K562 (cell line): ENCODE results near the gene SPEM2. TPM values are rescaled to one million over a fixed set of nuclear protein-coding genes. Genes with fewer than 3 reads are reported as not detected.

Experiments used
- ATAC-seq: fragments of 200-7000 bp; cut with Tn5 transposase; 3 replicates; pipeline ENCODE4 v1.9.1; 2020; ENCODE audit warnings: moderate library complexity
- BruUV-seq: library from RNA; stranded (reverse); fragments of 400-500 nt; replicated peaks from 2 replicates; lab custom pipeline; 2021; lab: Mats Ljungman, UMichigan
- CTCF ChIA-PET: fragments of 300-600 bp; formaldehyde crosslinking; extraction: SDS; loops from one replicate; lab custom pipeline; 2021; ENCODE audit warnings: low intra/inter-chr PET ratio; lab: Yijun Ruan, JAX
- POLR2A ChIA-PET: fragments of 300-600, 350-650 bp; sonication (Branson Sonifier 250); formaldehyde crosslinking; extraction: SDS; loops from one replicate; lab custom pipeline; 2021; ENCODE audit warnings: antibody characterized with exemption, inconsistent platforms; lab: Yijun Ruan, JAX
- DNase-seq, 4 experiments: peaks; one replicate each; pipeline versions ENCODE4 v3.0.0 to v3.0.0-alpha.2; 2011 to 2018; ENCODE audit warnings: low spot score in 3 of 4, mixed read lengths in 3 of 4; ENCODE audit errors: extremely low read depth in 1 of 4
- FAIRE-seq: peaks from 2 replicates; lab custom pipeline; 2011; peaks lifted over from hg19 to GRCh38; lab: Jason Lieb, UNC
- H2AFZ ChIP-seq: 2 replicates; pipeline ENCODE4 v1.6.0; 2011; ENCODE audit warnings: low read depth, low read length, control low read depth, inconsistent platforms
- H3K27ac ChIP-seq: fragments of 200-600 bp; 3 replicates; pipeline ENCODE4 v1.8.0; 2011; ENCODE audit warnings: low read depth, mild to moderate bottlenecking, control low read depth, inconsistent platforms, low read length, moderate library complexity, mixed read lengths; ENCODE audit errors: extremely low read depth
- H3K27me3 ChIP-seq, 2 experiments: fragments of 300-600 bp in 1 of 2; 2 replicates in 1 of 2; 3 replicates in 1 of 2; pipeline versions ENCODE4 v1.6.0 to v1.8.0; 2011; ENCODE audit warnings: inconsistent platforms in 2 of 2, low read length in 2 of 2, mild to moderate bottlenecking in 1 of 2, mixed read lengths in 1 of 2, moderate library complexity in 1 of 2; ENCODE audit not compliant: control insufficient read depth in 2 of 2, insufficient read depth in 2 of 2
- H3K36me3 ChIP-seq: fragments of 300-600 bp; 3 replicates; pipeline ENCODE4 v1.8.0; 2011; ENCODE audit warnings: mild to moderate bottlenecking, low read length, inconsistent platforms; ENCODE audit not compliant: control insufficient read depth, insufficient read depth
- H3K4me1 ChIP-seq, 2 experiments: fragments of 200-600 bp in 1 of 2; replicated peaks in 1 of 2; 2 replicates in 1 of 2; 3 replicates in 1 of 2; pipeline versions ENCODE4 v1.5.1 to v1.8.0; 2011; ENCODE audit warnings: inconsistent platforms in 2 of 2, low read length in 2 of 2, mild to moderate bottlenecking in 1 of 2, mixed read lengths in 1 of 2, moderate library complexity in 1 of 2; ENCODE audit not compliant: control insufficient read depth in 2 of 2, insufficient read depth in 2 of 2
- H3K4me2 ChIP-seq: 2 replicates; pipeline ENCODE4 v1.6.1; 2011; ENCODE audit warnings: low read length, control low read depth, inconsistent platforms, mixed read lengths; ENCODE audit not compliant: insufficient read depth
- H3K4me3 ChIP-seq: fragments of 200-600 bp; sonication (generic), shearing (Covaris generic); 2 replicates; pipeline ENCODE4 v1.5.1; 2016; ENCODE audit warnings: control low read depth, inconsistent platforms
- H3K79me2 ChIP-seq: fragments of 200-600 bp; 3 replicates; pipeline ENCODE4 v1.8.0; 2011; ENCODE audit warnings: low read length, inconsistent platforms; ENCODE audit not compliant: control insufficient read depth, insufficient read depth
- H3K9ac ChIP-seq, 2 experiments: 2 replicates each; pipeline versions ENCODE4 v1.6.0 to v1.6.1; 2011; ENCODE audit warnings: low read depth in 2 of 2, low read length in 2 of 2, control low read depth in 1 of 2, inconsistent platforms in 1 of 2, mild to moderate bottlenecking in 1 of 2, mixed read lengths in 1 of 2; ENCODE audit not compliant: insufficient read depth in 1 of 2
- H3K9me1 ChIP-seq: one replicate; pipeline ENCODE4 v1.6.0; 2011; ENCODE audit warnings: inconsistent platforms, mild to moderate bottlenecking, low read length, moderate library complexity; ENCODE audit not compliant: control insufficient read depth, insufficient read depth
- H3K9me3 ChIP-seq: replicated peaks from 2 replicates; pipeline ENCODE4 v1.5.1; 2011; ENCODE audit warnings: low read depth, low read length, inconsistent platforms; ENCODE audit not compliant: control insufficient read depth, insufficient read depth
- H4K20me1 ChIP-seq: replicated peaks from 2 replicates; pipeline ENCODE4 v1.6.1; 2011; ENCODE audit warnings: low read length, inconsistent platforms, mixed read lengths; ENCODE audit not compliant: control insufficient read depth, insufficient read depth
- CBFA2T3 ChIP-seq: fragments of 450-650 bp; IDR thresholded peaks from 2 replicates; pipeline ENCODE4 v1.6.1; 2017
- ESRRB ChIP-seq: fragments of 250-450 bp; sonication (Bioruptor Pico); IDR thresholded peaks from 2 replicates; pipeline ENCODE4 v1.5.0; 2020; ENCODE audit warnings: mild to moderate bottlenecking, moderate library complexity, borderline replicate concordance
- KLF6 ChIP-seq: fragments of 250-450 bp; sonication (Bioruptor Pico); IDR thresholded peaks from 2 replicates; pipeline ENCODE4 v1.4.0; 2020; ENCODE audit warnings: mild to moderate bottlenecking, moderate library complexity, borderline replicate concordance
- POLR3G ChIP-seq: IDR thresholded peaks from 2 replicates; pipeline ENCODE4 v1.6.1; 2011; ENCODE audit not compliant: insufficient read length, insufficient replicate concordance; ENCODE audit errors: extremely low read depth
- POU5F1 ChIP-seq: fragments of 150-350 bp; IDR thresholded peaks from 2 replicates; pipeline ENCODE4 v1.6.1; 2014; ENCODE audit warnings: borderline replicate concordance, low read length, low read depth, mild to moderate bottlenecking; ENCODE audit not compliant: partially characterized antibody
- ZKSCAN1 ChIP-seq: fragments of 150-350 bp; IDR thresholded peaks from 2 replicates; pipeline ENCODE4 v1.6.1; 2016; ENCODE audit warnings: low read depth, low read length
- WGBS: fragments of 100-300 bp; shearing (Covaris generic); methylation state at CpG from one replicate; pipeline ENCODE4 v1.1.6; 2016; ENCODE audit warnings: low coverage, mixed read lengths; ENCODE audit not compliant: insufficient coverage; ENCODE audit errors: missing lambda C conversion rate; 5-methylcytosine and 5-hydroxymethylcytosine counted together
- in situ Hi-C: fragments of 300-500 bp; cut with MboI; formaldehyde crosslinking; loops from 4 replicates; pipeline ENCODE4 v1.15.0; 2018; ENCODE audit warnings: inconsistent platforms, mixed read lengths
- intact Hi-C: fragments of 100-400 bp; cut with micrococcal nuclease; formaldehyde crosslinking; loops from 2 replicates; pipeline ENCODE4 v1.14.2; 2022
- polyA plus RNA-seq, 8 experiments: library from polyadenylated mRNA; depleted of rRNA in 4 of 8; stranded (reverse) in 5 of 8; unstranded in 3 of 8; fragments of >200 nt; fragmentation: Nextera tagmentation in 2 of 8; fragmentation: Illumina TruSeq in 1 of 8; extraction: Ambion mirVana in 2 of 8; extraction: Trizol in 1 of 8; gene quantifications; 2 replicates each; pipeline versions ENCODE4 v1.2.1 to v1.2.3, GENCODE V29; 2011 to 2014; ENCODE audit warnings: inconsistent platforms in 1 of 8, missing spikeins in 1 of 8
- total RNA-seq, 7 experiments: library from RNA; depleted of rRNA in 6 of 7; stranded (reverse); fragments of >200 nt in 6 of 7; fragmentation: Illumina TruSeq in 2 of 7; extraction: Trizol in 2 of 7; gene quantifications; 2 replicates each; pipeline versions ENCODE4 v1.2.1 to v1.2.3, GENCODE V29; 2011 to 2021; ENCODE audit warnings: low replicate concordance in 1 of 7

Gene SPEM2
- total and polyA plus RNA-seq, 9 of the 15 experiments (the other 6 are each of a cell fraction or from before 2014, with no cell fraction given), result not detected

DNA sequence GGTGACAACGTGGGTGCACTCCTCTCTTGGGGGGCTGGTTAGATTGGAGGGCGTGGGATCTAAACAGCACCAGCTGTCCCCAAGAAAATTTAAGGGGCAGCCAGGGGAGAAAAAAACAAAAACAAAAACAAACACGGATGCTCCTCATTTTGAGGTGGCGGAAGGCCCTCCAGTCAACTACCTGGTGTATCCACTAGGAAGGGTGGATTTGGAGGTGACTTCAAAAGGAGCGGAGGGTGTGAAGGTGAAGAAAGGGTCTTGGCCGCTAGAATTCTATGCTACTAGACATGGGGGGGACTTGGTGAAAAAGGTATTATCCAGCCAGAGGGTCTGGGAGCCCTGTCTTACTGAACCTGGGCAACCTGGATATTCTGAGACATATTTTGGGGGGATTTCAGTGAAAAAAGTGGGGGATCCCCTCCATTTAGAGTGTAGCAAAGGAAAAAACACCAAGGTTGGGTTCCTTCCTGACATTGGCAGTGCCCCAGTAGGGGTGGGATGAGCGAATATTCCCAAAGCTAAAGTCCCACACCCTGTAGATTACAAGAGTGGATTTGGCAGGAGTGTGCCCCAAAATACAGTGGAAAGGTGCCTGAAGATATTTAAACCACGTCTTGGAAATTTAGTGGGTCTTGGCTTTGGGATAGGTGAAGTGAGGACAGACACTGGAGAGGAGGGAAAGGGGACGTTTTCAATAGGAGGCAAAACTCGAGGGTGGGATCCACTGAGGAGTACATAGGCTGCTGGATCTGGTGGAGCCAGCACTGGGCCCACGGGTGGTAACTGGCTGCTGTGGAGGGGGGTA lies 13.4 kb downstream of the SPEM2 start:
- intact Hi-C loops, result loop anchor here (5.0 kb wide), 2 partner anchors 37 to 43 kb away; partner anchors contain the start of genes POLR2A, SLC35G6 and TMEM256
- 64% methylated on average over 9 of the region's 11 CpGs for WGBS
- in situ Hi-C loops, result no loop called here
- H3K9ac ChIP-seq, result peak overlapping the region; percentile 68 to 92; a peak in 3 of 4 replicates
- H3K4me1 ChIP-seq, result peaks cover 20 to 69% of the 10 kb centered on the region in 2 experiments; a peak in 4 of 5 replicates
- no peaks in the 10 kb centered on the region for H3K27me3 ChIP-seq
- DNase-seq (no peak), ATAC-seq (no peak), FAIRE-seq (no peak)
- peak overlapping the region; percentile 52 for H3K4me3 ChIP-seq
- no peaks in the 10 kb centered on the region for H3K9me3 ChIP-seq
- TSS peak; percentile 23 for BruUV-seq
- peak overlapping the region; percentile 76 for H3K4me2 ChIP-seq
- ChIA-PET CTCF (no interaction called here), POLR2A (interaction anchor here (1.0 to 4.2 kb wide), 3 partner anchors 15 to 85 kb away, joined by 3 to 21 read pairs (median 3); partner anchors contain the start of gene POLR2A)
- TF ChIP-seq ESRRB (CRISPR knock-in tag), result no peak
- no peak for TF ChIP-seq POLR3G
- no peak for TF ChIP-seq POU5F1
- TF ChIP-seq ZKSCAN1, result no peak
- TF ChIP-seq KLF6 (CRISPR knock-in tag), result no peak
- TF ChIP-seq CBFA2T3, result no peak
- no peaks in the 10 kb centered on the region for H4K20me1 ChIP-seq
- peaks cover 3% of the 10 kb centered on the region for H3K9me1 ChIP-seq
- no peaks in the 10 kb centered on the region for H3K36me3 ChIP-seq
- no peak overlapping the region for H3K27ac ChIP-seq
- H3K79me2 ChIP-seq, result peaks cover 7% of the 10 kb centered on the region; the same call in 2 of the 3 replicates
- peak overlapping the region; percentile 89 for H2AFZ ChIP-seq
